Measurements from ENCODE around the gene HTATSF1.

DNA sequence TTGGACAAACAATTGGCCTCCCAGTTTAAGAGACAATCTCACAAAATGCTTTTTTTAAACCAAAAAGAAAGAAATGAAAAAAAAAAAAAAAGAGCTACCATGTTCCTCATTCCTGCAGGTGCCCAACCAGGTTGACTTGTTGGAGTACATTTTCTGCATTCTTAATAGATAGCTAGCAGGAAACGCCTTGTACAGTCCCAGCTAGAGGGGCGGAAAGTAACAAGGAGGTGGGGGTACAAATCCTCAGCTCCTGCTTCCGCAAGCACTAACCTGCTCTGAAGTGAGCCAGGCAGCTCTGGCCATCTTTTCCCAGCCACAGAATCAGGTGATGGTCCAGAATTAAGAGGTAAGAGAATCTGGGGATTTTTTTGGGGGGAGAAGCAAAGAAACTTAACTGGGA lies 34.6 kb downstream of the HTATSF1 start, which contains the start of gene VGLL1:
- TF ChIP-seq EZH2 (IDR thresholded peaks at IDR 0.05; ENCODE audit: low read length, missing control alignments): no peak
- TF ChIP-seq, protein P1, sequence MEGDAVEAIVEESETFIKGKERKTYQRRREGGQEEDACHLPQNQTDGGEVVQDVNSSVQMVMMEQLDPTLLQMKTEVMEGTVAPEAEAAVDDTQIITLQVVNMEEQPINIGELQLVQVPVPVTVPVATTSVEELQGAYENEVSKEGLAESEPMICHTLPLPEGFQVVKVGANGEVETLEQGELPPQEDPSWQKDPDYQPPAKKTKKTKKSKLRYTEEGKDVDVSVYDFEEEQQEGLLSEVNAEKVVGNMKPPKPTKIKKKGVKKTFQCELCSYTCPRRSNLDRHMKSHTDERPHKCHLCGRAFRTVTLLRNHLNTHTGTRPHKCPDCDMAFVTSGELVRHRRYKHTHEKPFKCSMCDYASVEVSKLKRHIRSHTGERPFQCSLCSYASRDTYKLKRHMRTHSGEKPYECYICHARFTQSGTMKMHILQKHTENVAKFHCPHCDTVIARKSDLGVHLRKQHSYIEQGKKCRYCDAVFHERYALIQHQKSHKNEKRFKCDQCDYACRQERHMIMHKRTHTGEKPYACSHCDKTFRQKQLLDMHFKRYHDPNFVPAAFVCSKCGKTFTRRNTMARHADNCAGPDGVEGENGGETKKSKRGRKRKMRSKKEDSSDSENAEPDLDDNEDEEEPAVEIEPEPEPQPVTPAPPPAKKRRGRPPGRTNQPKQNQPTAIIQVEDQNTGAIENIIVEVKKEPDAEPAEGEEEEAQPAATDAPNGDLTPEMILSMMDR (conservative IDR thresholded peaks at IDR 0.05 in 1 of 2, IDR thresholded peaks at IDR 0.05 in 1 of 2; ENCODE audit: low read depth in 1 of 2, low read length in 2 of 2): no peak

Data from fibroblast of lung (primary cell).